Endothelial cell (in vitro differentiated cells): ENCODE results near the gene NR5A2. TPM values are rescaled to one million over a fixed set of nuclear protein-coding genes. Genes with fewer than 3 reads are reported as not detected.

Source experiments
- DNase-seq: peaks from one replicate; pipeline ENCODE4 v3.0.0; 2021; ENCODE audit warnings: low spot score
- H3K27ac Mint-ChIP-seq: one replicate; pipeline ENCODE4 v1.8.0; 2021; ENCODE audit warnings: mixed read lengths, inconsistent platforms; ENCODE audit not compliant: unreplicated experiment
- H3K27me3 Mint-ChIP-seq: one replicate; pipeline ENCODE4 v1.8.0; 2021; ENCODE audit warnings: mild to moderate bottlenecking, moderate library complexity, mixed read lengths, inconsistent platforms; ENCODE audit not compliant: unreplicated experiment
- H3K36me3 Mint-ChIP-seq: one replicate; pipeline ENCODE4 v1.8.0; 2021; ENCODE audit warnings: mild to moderate bottlenecking, low read depth, mixed read lengths, inconsistent platforms; ENCODE audit not compliant: unreplicated experiment
- H3K4me1 Mint-ChIP-seq: one replicate; pipeline ENCODE4 v1.8.0; 2021; ENCODE audit warnings: mild to moderate bottlenecking, mixed read lengths, inconsistent platforms; ENCODE audit not compliant: unreplicated experiment
- H3K4me3 Mint-ChIP-seq: one replicate; pipeline ENCODE4 v1.8.0; 2021; ENCODE audit warnings: mild to moderate bottlenecking, mixed read lengths, inconsistent platforms; ENCODE audit not compliant: unreplicated experiment
- H3K9me3 Mint-ChIP-seq: one replicate; pipeline ENCODE4 v1.8.0; 2021; ENCODE audit warnings: mixed read lengths, inconsistent platforms; ENCODE audit not compliant: unreplicated experiment
- CTCF ChIP-seq: fragments of 200-600 bp; sonication (generic); IDR thresholded peaks from one replicate; pipeline ENCODE4 v1.5.0; 2021; ENCODE audit warnings: antibody characterized with exemption; ENCODE audit not compliant: unreplicated experiment
- total RNA-seq: library from RNA; stranded (reverse); fragmentation: NEBNext Ultra II Directional; extraction: Animal tissue kit (Norgen Biotek cat#: 25700); gene quantifications from one replicate; pipeline ENCODE4 v1.2.1, GENCODE V29; 2021; ENCODE audit not compliant: unreplicated experiment

The NR5A2 gene
- total RNA-seq, 1 donor from 2014 or later, result 7.0 TPM

- Mint-ChIP-seq H3K4me1 (no peaks in the 10 kb centered on the region), H3K4me3 (no peak overlapping the region), H3K9me3 (no peaks in the 10 kb centered on the region), H3K27ac (no peak overlapping the region), H3K36me3 (no peaks in the 10 kb centered on the region), H3K27me3 (no peaks in the 10 kb centered on the region)
- no peak for DNase-seq
- TF ChIP-seq CTCF, result no peak
These were observed 138.1 kb downstream of the NR5A2 start for GRCh38 chr1:200165493-200166220.

GRCh38 chr1:200166411-200166810 is 138.9 kb downstream of the NR5A2 start:
- Mint-ChIP-seq H3K27me3 (no peaks in the 10 kb centered on the region), H3K9me3 (no peaks in the 10 kb centered on the region), H3K36me3 (no peaks in the 10 kb centered on the region), H3K4me3 (no peak overlapping the region), H3K4me1 (no peaks in the 10 kb centered on the region), H3K27ac (no peak overlapping the region)
- TF ChIP-seq CTCF, result no peak
- no peak for DNase-seq

DNA sequence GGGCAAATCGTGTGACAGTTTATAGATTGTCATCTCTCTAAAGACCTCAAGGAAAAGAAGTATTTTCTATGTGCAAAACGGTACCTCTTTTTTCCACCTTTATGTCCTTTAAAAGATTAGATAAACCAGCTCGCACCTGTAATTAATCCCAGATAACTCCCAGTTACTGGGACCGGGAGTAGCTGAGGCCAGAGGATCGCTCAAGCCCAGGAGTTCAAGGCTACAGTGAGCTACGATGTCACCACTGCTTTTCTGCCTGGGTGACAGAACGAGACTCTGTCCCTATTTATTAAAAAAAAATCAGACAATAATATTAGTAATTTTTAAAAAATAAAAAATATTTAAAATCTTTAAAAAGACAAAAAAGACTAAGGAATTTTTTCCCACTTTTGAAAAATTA is 141.4 kb downstream of the NR5A2 start:
- Mint-ChIP-seq H3K9me3 (no peaks in the 10 kb centered on the region), H3K4me1 (no peaks in the 10 kb centered on the region), H3K27ac (no peak overlapping the region), H3K27me3 (no peaks in the 10 kb centered on the region), H3K4me3 (no peak overlapping the region), H3K36me3 (no peaks in the 10 kb centered on the region)
- DNase-seq, result no peak
- TF ChIP-seq CTCF, result no peak

DNA sequence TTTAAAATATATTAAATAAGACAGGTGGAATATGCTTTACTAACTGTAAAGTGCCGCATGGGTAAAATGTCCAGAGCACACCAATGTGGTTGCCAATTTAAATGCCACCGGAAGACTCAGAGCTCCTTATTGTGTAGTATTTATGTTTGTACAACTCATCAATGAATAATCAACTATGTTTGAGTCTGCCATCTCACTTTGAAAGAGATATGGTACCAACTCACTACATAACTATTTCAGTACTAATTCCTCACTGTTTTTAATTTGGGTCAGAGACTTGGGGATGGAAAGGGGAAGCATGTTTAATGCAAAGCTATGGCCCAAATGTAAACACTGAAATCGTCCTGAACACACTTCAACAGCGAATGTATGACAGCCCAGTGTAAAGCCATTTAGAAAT is 144.8 kb downstream of the NR5A2 start:
- H3K27ac Mint-ChIP-seq, result no peak overlapping the region
- H3K9me3 Mint-ChIP-seq, result no peaks in the 10 kb centered on the region
- H3K27me3 Mint-ChIP-seq, result no peaks in the 10 kb centered on the region

More for the DNA sequence above, 144.8 kb downstream of the NR5A2 start:
- DNase-seq, result no peak
- Mint-ChIP-seq H3K4me1 (no peaks in the 10 kb centered on the region), H3K36me3 (no peaks in the 10 kb centered on the region), H3K4me3 (no peak overlapping the region)
- no peak for TF ChIP-seq CTCF
